ENCODE data around the gene IGFALS. TPM values are rescaled to one million over a fixed set of nuclear protein-coding genes. Genes with fewer than 3 reads are reported as not detected.

The IGFALS gene
- total RNA-seq, 6 donors from 2014 or later = 1.0 to 11.5 (median 3.1) TPM

- H3K9me3 ChIP-seq = no peaks in the 10 kb centered on the region
- no peak overlapping the region for H3K27ac ChIP-seq
- no peaks in the 10 kb centered on the region for H3K27me3 ChIP-seq
- 92 to 93% methylated on average over 28 to 30 of the region's 30 CpGs for WGBS, 2 donors
- H3K4me1 ChIP-seq = no peaks in the 10 kb centered on the region
- no peak overlapping the region for H3K4me3 ChIP-seq
- DNase-seq = peak in 1 of 2 donors; percentile 79
- H3K36me3 ChIP-seq = peaks cover 27 to 90% (median 82%) of the 10 kb centered on the region in 4 donors
- TF ChIP-seq POLR2A (IDR thresholded peaks at IDR 0.05) (no peak), EP300 (IDR thresholded peaks at IDR 0.05) (no peak), POLR2AphosphoS5 (IDR thresholded peaks at IDR 0.05) (no peak)
- TF ChIP-seq, protein P1, sequence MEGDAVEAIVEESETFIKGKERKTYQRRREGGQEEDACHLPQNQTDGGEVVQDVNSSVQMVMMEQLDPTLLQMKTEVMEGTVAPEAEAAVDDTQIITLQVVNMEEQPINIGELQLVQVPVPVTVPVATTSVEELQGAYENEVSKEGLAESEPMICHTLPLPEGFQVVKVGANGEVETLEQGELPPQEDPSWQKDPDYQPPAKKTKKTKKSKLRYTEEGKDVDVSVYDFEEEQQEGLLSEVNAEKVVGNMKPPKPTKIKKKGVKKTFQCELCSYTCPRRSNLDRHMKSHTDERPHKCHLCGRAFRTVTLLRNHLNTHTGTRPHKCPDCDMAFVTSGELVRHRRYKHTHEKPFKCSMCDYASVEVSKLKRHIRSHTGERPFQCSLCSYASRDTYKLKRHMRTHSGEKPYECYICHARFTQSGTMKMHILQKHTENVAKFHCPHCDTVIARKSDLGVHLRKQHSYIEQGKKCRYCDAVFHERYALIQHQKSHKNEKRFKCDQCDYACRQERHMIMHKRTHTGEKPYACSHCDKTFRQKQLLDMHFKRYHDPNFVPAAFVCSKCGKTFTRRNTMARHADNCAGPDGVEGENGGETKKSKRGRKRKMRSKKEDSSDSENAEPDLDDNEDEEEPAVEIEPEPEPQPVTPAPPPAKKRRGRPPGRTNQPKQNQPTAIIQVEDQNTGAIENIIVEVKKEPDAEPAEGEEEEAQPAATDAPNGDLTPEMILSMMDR (IDR thresholded peaks at IDR 0.05) = no peak
- no peak for ATAC-seq (ENCODE audit: low FRiP score in 2 of 2)
Measured at GRCh38 chr16:1762196-1762878, 31.2 kb downstream of the IGFALS start.

DNA sequence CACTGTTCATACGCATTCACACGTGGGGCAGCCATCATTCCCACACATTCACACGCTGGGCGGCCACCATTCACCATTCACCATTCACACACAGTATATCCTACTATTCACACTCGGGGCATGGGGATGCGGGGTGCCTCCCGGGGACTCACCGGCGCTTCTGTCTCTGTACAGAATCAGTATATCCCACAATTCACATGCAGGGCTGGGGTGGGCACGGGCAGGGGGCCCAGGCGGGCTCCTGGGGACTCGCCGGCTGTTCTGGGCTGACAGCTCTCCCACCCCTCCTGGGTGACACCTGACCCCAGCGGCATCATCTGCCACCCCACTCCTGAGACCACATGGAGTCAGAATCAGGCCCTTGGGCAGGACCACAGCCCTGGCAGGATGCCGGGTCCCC lies 31.8 kb downstream of the IGFALS start:
- no peak overlapping the region for H3K27ac ChIP-seq
- peaks cover 27 to 87% (median 77%) of the 10 kb centered on the region in 4 donors for H3K36me3 ChIP-seq
- DNase-seq (peak in 1 of 2 donors; percentile 77), ATAC-seq (ENCODE audit: low FRiP score in 2 of 2) (no peak)
- no peaks in the 10 kb centered on the region for H3K9me3 ChIP-seq
- no peaks in the 10 kb centered on the region for H3K4me1 ChIP-seq
- no peak overlapping the region for H3K4me3 ChIP-seq
- H3K27me3 ChIP-seq = no peaks in the 10 kb centered on the region
- 93 to 97% methylated on average over 9 to 12 of the region's 15 CpGs for WGBS, 2 donors
- TF ChIP-seq EP300 (IDR thresholded peaks at IDR 0.05) = no peak
- TF ChIP-seq POLR2A (IDR thresholded peaks at IDR 0.05) = no peak
- TF ChIP-seq, protein P1 (IDR thresholded peaks at IDR 0.05) = no peak
- no peak for TF ChIP-seq POLR2AphosphoS5 (IDR thresholded peaks at IDR 0.05)

- WGBS, 2 donors = 91 to 92% methylated on average over 9 to 15 of the region's 15 CpGs
- ATAC-seq (ENCODE audit: low FRiP score in 2 of 2) = no peak
- DNase-seq = peak in 1 of 2 donors; percentile 57
Measured at GRCh38 chr16:1760911-1761310, 32.6 kb downstream of the IGFALS start.

GRCh38 chr16:1759511-1759910 lies 34.0 kb downstream of the IGFALS start:
- H3K27me3 ChIP-seq = no peaks in the 10 kb centered on the region
- H3K27ac ChIP-seq = no peak overlapping the region
- H3K9me3 ChIP-seq = no peaks in the 10 kb centered on the region
- peaks cover 17 to 73% (median 61%) of the 10 kb centered on the region in 4 donors for H3K36me3 ChIP-seq
- 99 to 100% methylated on average over 8 to 13 of the region's 21 CpGs for WGBS, 2 donors
- no peaks in the 10 kb centered on the region for H3K4me1 ChIP-seq
- TF ChIP-seq EP300 (IDR thresholded peaks at IDR 0.05) (no peak), POLR2AphosphoS5 (IDR thresholded peaks at IDR 0.05) (no peak), POLR2A (IDR thresholded peaks at IDR 0.05) (no peak)
- TF ChIP-seq, protein P1 (IDR thresholded peaks at IDR 0.05) = no peak
- DNase-seq = peak in 1 of 2 donors; percentile 79
- ATAC-seq (ENCODE audit: low FRiP score in 2 of 2) = no peak
- H3K4me3 ChIP-seq = no peak overlapping the region

More at GRCh38 chr16:1760911-1761310, 32.6 kb downstream of the IGFALS start:
- TF ChIP-seq POLR2AphosphoS5 (IDR thresholded peaks at IDR 0.05) (no peak), EP300 (IDR thresholded peaks at IDR 0.05) (no peak), POLR2A (IDR thresholded peaks at IDR 0.05) (no peak)
- TF ChIP-seq, protein P1 (IDR thresholded peaks at IDR 0.05) = no peak
- Histone ChIP-seq H3K36me3 (peaks cover 19 to 80% (median 71%) of the 10 kb centered on the region in 4 donors), H3K4me1 (no peaks in the 10 kb centered on the region), H3K4me3 (no peak overlapping the region), H3K27ac (no peak overlapping the region), H3K27me3 (no peaks in the 10 kb centered on the region), H3K9me3 (no peaks in the 10 kb centered on the region)
